Neural cell (in vitro differentiated cells): ENCODE results near the gene GRIK3. TPM values are rescaled to one million over a fixed set of nuclear protein-coding genes. Genes with fewer than 3 reads are reported as not detected.

Experiments used
- H2AFZ ChIP-seq: fragments of 200-600, 300-800 bp; sonication (generic), shearing (Covaris generic); 2 replicates; pipeline ENCODE4 v1.6.0; 2014; ENCODE audit warnings: low read depth, mild to moderate bottlenecking, antibody characterized with exemption, low read length, moderate library complexity
- H3F3A ChIP-seq: fragments of 200-600 bp; shearing (Covaris generic); 2 replicates; pipeline ENCODE4 v1.6.1; 2016; ENCODE audit warnings: mild to moderate bottlenecking, moderate library complexity, mixed read lengths, antibody characterized with exemption, low read length; ENCODE audit not compliant: insufficient read depth, poor library complexity, severe bottlenecking
- H3K27ac ChIP-seq: fragments of 200-600, 300-800 bp; sonication (generic), shearing (Covaris generic); 2 replicates; pipeline ENCODE4 v1.5.1; 2014; ENCODE audit warnings: mild to moderate bottlenecking, low read length, moderate library complexity
- H3K27me3 ChIP-seq: fragments of 300-800, 200-600 bp; sonication (generic), shearing (Covaris generic); 2 replicates; pipeline ENCODE4 v1.6.0; 2014; ENCODE audit warnings: mild to moderate bottlenecking, low read depth, low read length, moderate library complexity; ENCODE audit not compliant: insufficient read depth
- H3K36me3 ChIP-seq: fragments of 300-800, 200-600 bp; sonication (generic), shearing (Covaris generic); 2 replicates; pipeline ENCODE4 v1.5.1; 2014; ENCODE audit warnings: mild to moderate bottlenecking, antibody characterized with exemption, low read length, moderate library complexity; ENCODE audit not compliant: insufficient read depth
- H3K4me2 ChIP-seq: fragments of 300-800, 200-600 bp; sonication (generic), shearing (Covaris generic); 2 replicates; pipeline ENCODE4 v1.6.0; 2014; ENCODE audit warnings: mild to moderate bottlenecking, low read length
- H3K4me3 ChIP-seq: fragments of 300-800, 200-600 bp; sonication (generic), shearing (Covaris generic); 2 replicates; pipeline ENCODE4 v1.5.1; 2014; ENCODE audit warnings: mild to moderate bottlenecking, low read length, moderate library complexity
- H3K79me2 ChIP-seq: fragments of 200-600 bp; shearing (Covaris generic); replicated peaks from 2 replicates; pipeline ENCODE4 v1.6.0; 2014; ENCODE audit warnings: mild to moderate bottlenecking, low read length, moderate library complexity; ENCODE audit not compliant: insufficient read depth
- H3K9ac ChIP-seq: fragments of 300-800, 200-600 bp; sonication (generic), shearing (Covaris generic); 2 replicates; pipeline ENCODE4 v1.6.1; 2016; ENCODE audit warnings: mild to moderate bottlenecking, low read length, mixed read lengths
- H3K9me2 ChIP-seq: fragments of 200-600 bp; shearing (Covaris generic); 2 replicates; pipeline ENCODE4 v1.6.1; 2016; ENCODE audit warnings: mild to moderate bottlenecking, low read length, mixed read lengths; ENCODE audit not compliant: insufficient read depth
- H3K9me3 ChIP-seq: fragments of 200-600, 300-800 bp; sonication (generic), shearing (Covaris generic); 2 replicates; pipeline ENCODE4 v1.6.1; 2016; ENCODE audit warnings: mild to moderate bottlenecking, mixed run types, low read length, moderate library complexity, mixed read lengths
- H4K20me1 ChIP-seq: fragments of 200-600 bp; shearing (Covaris generic); 2 replicates; pipeline ENCODE4 v1.6.1; 2016; ENCODE audit warnings: mild to moderate bottlenecking, mixed run types; ENCODE audit not compliant: insufficient read depth
- CTCF ChIP-seq: fragments of 450-650 bp; IDR thresholded peaks from 2 replicates; pipeline ENCODE4 v1.5.1; 2014; ENCODE audit warnings: antibody characterized with exemption, mild to moderate bottlenecking, moderate library complexity; ENCODE audit not compliant: poor library complexity, severe bottlenecking
- EP300 ChIP-seq: fragments of 450-650 bp; conservative IDR thresholded peaks from 2 replicates; pipeline ENCODE4 v1.6.1; 2014; ENCODE audit warnings: antibody characterized with exemption, mild to moderate bottlenecking, moderate library complexity; ENCODE audit not compliant: poor library complexity, severe bottlenecking
- EZH2 ChIP-seq: fragments of 200-600, 300-800 bp; shearing (Covaris generic), sonication (generic); IDR thresholded peaks from 2 replicates; pipeline ENCODE4 v1.6.1; 2014; ENCODE audit warnings: antibody characterized with exemption, low read length, borderline replicate concordance, mild to moderate bottlenecking; ENCODE audit not compliant: insufficient read depth, poor library complexity, severe bottlenecking
- MXI1 ChIP-seq: fragments of 450-650 bp; conservative IDR thresholded peaks from 2 replicates; pipeline ENCODE4 v1.6.1; 2014; ENCODE audit warnings: antibody characterized with exemption, mild to moderate bottlenecking; ENCODE audit not compliant: poor library complexity, severe bottlenecking
- POLR2AphosphoS5 ChIP-seq: IDR thresholded peaks from 2 replicates; pipeline ENCODE4 v1.6.1; 2012
- RAD21 ChIP-seq: fragments of 450-650 bp; conservative IDR thresholded peaks from 2 replicates; pipeline ENCODE4 v1.6.1; 2014; ENCODE audit warnings: antibody characterized with exemption, mild to moderate bottlenecking, moderate library complexity
- REST ChIP-seq: IDR thresholded peaks from 2 replicates; pipeline ENCODE4 v1.6.1; 2012; ENCODE audit warnings: borderline replicate concordance
- SMC3 ChIP-seq: fragments of 450-650 bp; conservative IDR thresholded peaks from 2 replicates; pipeline ENCODE4 v1.6.1; 2014; ENCODE audit warnings: antibody characterized with exemption, mild to moderate bottlenecking, moderate library complexity; ENCODE audit not compliant: poor library complexity
- TAF1 ChIP-seq: IDR thresholded peaks from 2 replicates; pipeline ENCODE4 v1.6.1; 2012; ENCODE audit warnings: low read depth
- polyA plus RNA-seq: library from polyadenylated mRNA; depleted of rRNA; stranded (reverse); fragments of >200 nt; gene quantifications from 2 replicates; pipeline ENCODE4 v1.2.3, GENCODE V29; 2014

The GRIK3 gene
- polyA plus RNA-seq, 1 donor from 2014 or later: 5.0 TPM

GRCh38 chr1:36951292-36951750, 83.0 kb downstream of the GRIK3 start:
- Histone ChIP-seq H3K9ac (no peak overlapping the region), H3F3A (no peaks in the 10 kb centered on the region), H3K4me2 (no peak overlapping the region), H2AFZ (no peak overlapping the region), H3K9me3 (no peaks in the 10 kb centered on the region), H3K36me3 (no peaks in the 10 kb centered on the region), H3K27me3 (no peaks in the 10 kb centered on the region), H3K4me3 (no peak overlapping the region), H3K27ac (no peak overlapping the region), H3K9me2 (no peaks in the 10 kb centered on the region), H3K79me2 (no peaks in the 10 kb centered on the region), H4K20me1 (no peaks in the 10 kb centered on the region)
- no peak for TF ChIP-seq EZH2
- no peak for TF ChIP-seq CTCF
- no peak for TF ChIP-seq POLR2AphosphoS5

GRCh38 chr1:36950604-36951291, 83.6 kb downstream of the GRIK3 start:
- TF ChIP-seq MXI1 (no peak), TAF1 (no peak), POLR2AphosphoS5 (no peak), EZH2 (no peak), EP300 (no peak)
- H3K4me3 ChIP-seq: no peak overlapping the region
- no peak overlapping the region for H3K27ac ChIP-seq
- H4K20me1 ChIP-seq: no peaks in the 10 kb centered on the region
- no peak overlapping the region for H2AFZ ChIP-seq
- no peaks in the 10 kb centered on the region for H3K79me2 ChIP-seq
- no peaks in the 10 kb centered on the region for H3K9me2 ChIP-seq
- H3F3A ChIP-seq: no peaks in the 10 kb centered on the region
- no peaks in the 10 kb centered on the region for H3K27me3 ChIP-seq
- H3K4me2 ChIP-seq: no peak overlapping the region
- no peak overlapping the region for H3K9ac ChIP-seq
- no peaks in the 10 kb centered on the region for H3K36me3 ChIP-seq
- no peaks in the 10 kb centered on the region for H3K9me3 ChIP-seq

GRCh38 chr1:36948606-36949005, 85.7 kb downstream of the GRIK3 start:
- Histone ChIP-seq H2AFZ (no peak overlapping the region), H3K79me2 (no peaks in the 10 kb centered on the region), H3K9me3 (no peaks in the 10 kb centered on the region), H3K27ac (no peak overlapping the region), H3K4me2 (no peak overlapping the region), H3K9me2 (no peaks in the 10 kb centered on the region), H3F3A (no peaks in the 10 kb centered on the region), H3K27me3 (no peaks in the 10 kb centered on the region), H4K20me1 (no peaks in the 10 kb centered on the region), H3K9ac (no peak overlapping the region), H3K36me3 (no peaks in the 10 kb centered on the region), H3K4me3 (no peak overlapping the region)
- TF ChIP-seq MXI1 (no peak), TAF1 (no peak), REST (no peak), SMC3 (no peak), EZH2 (no peak), EP300 (no peak), RAD21 (no peak), CTCF (no peak), POLR2AphosphoS5 (no peak)
